Epithelial cell of esophagus (primary cell): ENCODE measurements around the gene SLC11A1.

ENCODE experiments used
- DNase-seq: peaks from one replicate; pipeline ENCODE4 v3.0.0; 2010; ENCODE audit warnings: low read depth
- H3K4me3 ChIP-seq: 2 replicates; pipeline ENCODE4 v1.5.1; 2011; ENCODE audit warnings: mild to moderate bottlenecking, low read length, control low read depth
- CTCF ChIP-seq: IDR thresholded peaks from 2 replicates; pipeline ENCODE4 v1.5.1; 2011; ENCODE audit warnings: low read depth, mild to moderate bottlenecking, low read length, control low read depth, inconsistent platforms; ENCODE audit not compliant: insufficient read depth; ENCODE audit errors: missing control alignments

The SLC11A1 gene

GRCh38 chr2:218371983-218372350 lies 10.1 kb upstream of the SLC11A1 start:
- no peak for DNase-seq
- H3K4me3 ChIP-seq: no peak overlapping the region
- no peak for TF ChIP-seq CTCF

GRCh38 chr2:218374795-218375194 lies 7.3 kb upstream of the SLC11A1 start:
- H3K4me3 ChIP-seq: no peak overlapping the region
- no peak for DNase-seq
- TF ChIP-seq CTCF: no peak

- DNase-seq: peak; percentile 16
- H3K4me3 ChIP-seq: no peak overlapping the region
- TF ChIP-seq CTCF: no peak
Measured at GRCh38 chr2:218375212-218375611, 6.9 kb upstream of the SLC11A1 start.

GRCh38 chr2:218378053-218378452 lies 4.0 kb upstream of the SLC11A1 start:
- no peak overlapping the region for H3K4me3 ChIP-seq
- peak; percentile 43 for DNase-seq
- no peak for TF ChIP-seq CTCF

GRCh38 chr2:218382785-218383184 lies 712 bp downstream of the SLC11A1 start:
- no peak overlapping the region for H3K4me3 ChIP-seq
- TF ChIP-seq CTCF: no peak
- DNase-seq: no peak

GRCh38 chr2:218383892-218384519 lies 1.9 kb downstream of the SLC11A1 start:
- H3K4me3 ChIP-seq: no peak overlapping the region
- no peak for TF ChIP-seq CTCF

GRCh38 chr2:218384975-218385374 lies 2.9 kb downstream of the SLC11A1 start:
- no peak for TF ChIP-seq CTCF
- no peak for DNase-seq
- no peak overlapping the region for H3K4me3 ChIP-seq

More at GRCh38 chr2:218383892-218384519, 1.9 kb downstream of the SLC11A1 start:
- peak; percentile 77 for DNase-seq
